Stimulated activated CD8-positive, alpha-beta memory T cell treated with anti-CD3 and anti-CD28 coated beads, Interleukin-12 subunit alpha, Interleukin-12 subunit beta, amount 100 ng/mL, for 24 hours (primary cell): ENCODE data around the gene KRT39.
"Not testable (repeated sequence)": the region's sequence is repeated elsewhere in the genome, so short reads cannot be mapped to it uniquely, and the experiment has no call there.

Source experiments
- DNase-seq: peaks from one replicate; pipeline ENCODE4 v3.0.0-alpha.2; 2020; ENCODE audit errors: extremely low read depth

KRT39 gene

GRCh38 chr17:40940266-40940665, 26.5 kb downstream of the KRT39 start:
- DNase-seq: no peak

GRCh38 chr17:40938981-40939380, 27.8 kb downstream of the KRT39 start:
- DNase-seq: no peak

GRCh38 chr17:40937384-40937819, 29.3 kb downstream of the KRT39 start, which contains the start of gene KRT23:
KRT23 (minus strand) TSS chr17:40937646; CDS start chr17:40936603, 1,043 bp downstream.
- no peak for DNase-seq

GRCh38 chr17:40936976-40937375, 29.8 kb downstream of the KRT39 start:
- no peak for DNase-seq

GRCh38 chr17:40936437-40936971, 30.2 kb downstream of the KRT39 start:
- no peak for DNase-seq

- DNase-seq: no peak
These were observed 31.1 kb downstream of the KRT39 start for GRCh38 chr17:40935624-40936023.

- no peak for DNase-seq
These were observed 34.1 kb downstream of the KRT39 start for GRCh38 chr17:40932608-40933007.

GRCh38 chr17:40931311-40931710, 35.4 kb downstream of the KRT39 start:
- DNase-seq: no peak

GRCh38 chr17:40926341-40926740, 40.4 kb downstream of the KRT39 start:
- no peak for DNase-seq

- no peak for DNase-seq
These were observed 44.5 kb downstream of the KRT39 start for GRCh38 chr17:40922239-40922638.

GRCh38 chr17:40921026-40921425, 45.7 kb downstream of the KRT39 start:
- DNase-seq: no peak

- DNase-seq: not testable (repeated sequence)
These were observed 49.6 kb downstream of the KRT39 start for GRCh38 chr17:40917116-40917515.

- DNase-seq: no peak
These were observed 50.4 kb downstream of the KRT39 start for GRCh38 chr17:40916366-40916765.

- DNase-seq: no peak
These were observed 51.0 kb downstream of the KRT39 start for GRCh38 chr17:40915721-40916256.

GRCh38 chr17:40915199-40915661, 51.5 kb downstream of the KRT39 start:
- no peak for DNase-seq

GRCh38 chr17:40914075-40914855, 52.5 kb downstream of the KRT39 start:
- DNase-seq: no peak

GRCh38 chr17:40912486-40913210, 54.1 kb downstream of the KRT39 start:
- no peak for DNase-seq

GRCh38 chr17:40910441-40910841, 56.3 kb downstream of the KRT39 start:
- DNase-seq: no peak

- no peak for DNase-seq
These were observed 57.0 kb downstream of the KRT39 start for GRCh38 chr17:40909755-40910154.

GRCh38 chr17:40909351-40909750, 57.4 kb downstream of the KRT39 start:
- peak; percentile 30 for DNase-seq
